ENCODE results near the gene CXXC1. TPM values are rescaled to one million over a fixed set of nuclear protein-coding genes. Genes with fewer than 3 reads are reported as not detected.

Gene CXXC1
- total RNA-seq, 1 donor from 2014 or later, result 35.0 TPM

- H3K27ac Mint-ChIP-seq, result no peak overlapping the region
- Histone ChIP-seq H3K27ac (no peak overlapping the region), H3K9me3 (ENCODE audit: low read depth) (no peaks in the 10 kb centered on the region), H3K36me3 (no peaks in the 10 kb centered on the region), H3K9ac (no peak overlapping the region), H3K4me3 (peak overlapping the region; percentile 43), H3K4me2 (peak overlapping the region; percentile 68), H3K27me3 (peaks cover 17% of the 10 kb centered on the region), H3K4me1 (peaks cover 3% of the 10 kb centered on the region), H2AFZ (replicated peaks) (peak overlapping the region; percentile 58), H3F3A (ENCODE audit: low read depth) (peaks cover 9% of the 10 kb centered on the region), H4K20me1 (ENCODE audit: low read depth) (no peaks in the 10 kb centered on the region), H3K79me2 (ENCODE audit: low read depth) (no peaks in the 10 kb centered on the region)
- H3K27me3 Mint-ChIP-seq (ENCODE audit: insufficient read depth, low read depth), result no peaks in the 10 kb centered on the region
- H3K4me1 Mint-ChIP-seq, result peaks cover 7% of the 10 kb centered on the region
- H3K36me3 Mint-ChIP-seq, result peaks cover 24% of the 10 kb centered on the region
- TF ChIP-seq, protein P1, sequence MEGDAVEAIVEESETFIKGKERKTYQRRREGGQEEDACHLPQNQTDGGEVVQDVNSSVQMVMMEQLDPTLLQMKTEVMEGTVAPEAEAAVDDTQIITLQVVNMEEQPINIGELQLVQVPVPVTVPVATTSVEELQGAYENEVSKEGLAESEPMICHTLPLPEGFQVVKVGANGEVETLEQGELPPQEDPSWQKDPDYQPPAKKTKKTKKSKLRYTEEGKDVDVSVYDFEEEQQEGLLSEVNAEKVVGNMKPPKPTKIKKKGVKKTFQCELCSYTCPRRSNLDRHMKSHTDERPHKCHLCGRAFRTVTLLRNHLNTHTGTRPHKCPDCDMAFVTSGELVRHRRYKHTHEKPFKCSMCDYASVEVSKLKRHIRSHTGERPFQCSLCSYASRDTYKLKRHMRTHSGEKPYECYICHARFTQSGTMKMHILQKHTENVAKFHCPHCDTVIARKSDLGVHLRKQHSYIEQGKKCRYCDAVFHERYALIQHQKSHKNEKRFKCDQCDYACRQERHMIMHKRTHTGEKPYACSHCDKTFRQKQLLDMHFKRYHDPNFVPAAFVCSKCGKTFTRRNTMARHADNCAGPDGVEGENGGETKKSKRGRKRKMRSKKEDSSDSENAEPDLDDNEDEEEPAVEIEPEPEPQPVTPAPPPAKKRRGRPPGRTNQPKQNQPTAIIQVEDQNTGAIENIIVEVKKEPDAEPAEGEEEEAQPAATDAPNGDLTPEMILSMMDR (IDR thresholded peaks at IDR 0.05), result peak; percentile 76
- TF ChIP-seq EZH2 (IDR thresholded peaks at IDR 0.05), result no peak
- TF ChIP-seq EZH2phosphoT487 (IDR thresholded peaks at IDR 0.05), result no peak
- H3K9me3 Mint-ChIP-seq, result no peaks in the 10 kb centered on the region
- no peak overlapping the region for H3K4me3 Mint-ChIP-seq
- DNase-seq (ENCODE audit: low spot score), result peak; percentile 81
These were observed 19.3 kb downstream of the CXXC1 start for GRCh38 chr18:50268022-50268747.

DNA sequence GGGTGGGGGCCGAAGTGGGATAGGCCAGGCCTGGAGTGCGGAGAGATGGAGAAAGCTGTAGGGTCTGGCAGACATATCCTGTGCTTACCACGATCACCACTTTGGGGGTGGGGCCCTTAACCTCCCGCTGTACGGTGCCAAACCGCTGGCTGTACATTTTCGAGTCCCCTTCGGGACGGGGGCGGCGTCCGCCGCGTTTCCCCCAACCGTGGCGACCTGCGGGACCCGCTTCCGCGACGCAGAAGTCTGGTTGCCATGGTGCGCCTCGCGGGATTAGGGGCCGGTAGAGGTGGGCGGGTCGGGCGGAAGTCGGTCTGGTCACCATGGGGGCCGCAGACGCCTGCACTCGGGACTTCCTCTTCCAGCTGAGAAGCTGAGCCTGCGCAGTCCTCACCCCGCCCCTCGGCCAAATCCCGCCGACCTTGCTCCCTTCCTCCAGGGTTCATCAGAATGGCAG is 21.2 kb downstream of the CXXC1 start, which contains the start of gene CFAP53:
TSS of gene CFAP53 (minus strand) at position 248 of the 457 bp plus-strand sequence. CDS start at position 157, 91 bp downstream.
- Histone ChIP-seq H3K9me3 (ENCODE audit: low read depth) (no peaks in the 10 kb centered on the region), H3K4me2 (peak within 1 kb of the TSS; percentile 72), H3K4me3 (peak within 1 kb of the TSS; percentile 58), H4K20me1 (ENCODE audit: low read depth) (no peaks in the 10 kb centered on the region), H3K36me3 (no peaks in the 10 kb centered on the region), H3K79me2 (ENCODE audit: low read depth) (no peaks in the 10 kb centered on the region), H3K27me3 (peaks cover 29% of the 10 kb centered on the region), H3K9ac (no peak within 1 kb of the TSS), H2AFZ (replicated peaks) (peak within 1 kb of the TSS; percentile 60), H3K27ac (no peak within 1 kb of the TSS), H3K4me1 (peaks cover 3% of the 10 kb centered on the region), H3F3A (ENCODE audit: low read depth) (peaks cover 9% of the 10 kb centered on the region)
- Mint-ChIP-seq H3K4me1 (peaks cover 7% of the 10 kb centered on the region), H3K27ac (peak within 1 kb of the TSS; percentile 35), H3K4me3 (peak within 1 kb of the TSS; percentile 93), H3K9me3 (no peaks in the 10 kb centered on the region), H3K27me3 (ENCODE audit: insufficient read depth, low read depth) (no peaks in the 10 kb centered on the region), H3K36me3 (peaks cover 16% of the 10 kb centered on the region)
- TF ChIP-seq EZH2 (IDR thresholded peaks at IDR 0.05), result peak; percentile 25
- TF ChIP-seq, protein P1 (IDR thresholded peaks at IDR 0.05), result no peak
- no peak for TF ChIP-seq EZH2phosphoT487 (IDR thresholded peaks at IDR 0.05)
- peak; percentile 95 for DNase-seq (ENCODE audit: low spot score)

- peaks cover 8% of the 10 kb centered on the region for H3F3A ChIP-seq (ENCODE audit: low read depth)
- no peak overlapping the region for H3K9ac ChIP-seq
- Mint-ChIP-seq H3K4me3 (no peak overlapping the region), H3K27me3 (ENCODE audit: insufficient read depth, low read depth) (peaks cover 3% of the 10 kb centered on the region), H3K36me3 (peaks cover 12% of the 10 kb centered on the region), H3K27ac (no peak overlapping the region), H3K4me1 (peaks cover 7% of the 10 kb centered on the region), H3K9me3 (peaks cover 7% of the 10 kb centered on the region)
- no peaks in the 10 kb centered on the region for H4K20me1 ChIP-seq (ENCODE audit: low read depth)
- H3K27ac ChIP-seq, result no peak overlapping the region
- no peaks in the 10 kb centered on the region for H3K9me3 ChIP-seq (ENCODE audit: low read depth)
- DNase-seq (ENCODE audit: low spot score), result no peak
- H3K79me2 ChIP-seq (ENCODE audit: low read depth), result no peaks in the 10 kb centered on the region
- H3K27me3 ChIP-seq, result peaks cover 29% of the 10 kb centered on the region
- TF ChIP-seq, protein P1 (IDR thresholded peaks at IDR 0.05), result no peak
- no peak for TF ChIP-seq EZH2phosphoT487 (IDR thresholded peaks at IDR 0.05)
- no peak for TF ChIP-seq EZH2 (IDR thresholded peaks at IDR 0.05)
- H3K4me1 ChIP-seq, result peaks cover 3% of the 10 kb centered on the region
- no peak overlapping the region for H3K4me2 ChIP-seq
- no peak overlapping the region for H3K4me3 ChIP-seq
- no peak overlapping the region for H2AFZ ChIP-seq (replicated peaks)
- no peaks in the 10 kb centered on the region for H3K36me3 ChIP-seq
These were observed 24.5 kb downstream of the CXXC1 start for GRCh38 chr18:50262977-50263376.
